Measurements from ENCODE around the gene OTOG.
"Not testable (repeated sequence)": the region's sequence is repeated elsewhere in the genome, so short reads cannot be mapped to it uniquely, and the experiment has no call there.

OTOG gene

DNA sequence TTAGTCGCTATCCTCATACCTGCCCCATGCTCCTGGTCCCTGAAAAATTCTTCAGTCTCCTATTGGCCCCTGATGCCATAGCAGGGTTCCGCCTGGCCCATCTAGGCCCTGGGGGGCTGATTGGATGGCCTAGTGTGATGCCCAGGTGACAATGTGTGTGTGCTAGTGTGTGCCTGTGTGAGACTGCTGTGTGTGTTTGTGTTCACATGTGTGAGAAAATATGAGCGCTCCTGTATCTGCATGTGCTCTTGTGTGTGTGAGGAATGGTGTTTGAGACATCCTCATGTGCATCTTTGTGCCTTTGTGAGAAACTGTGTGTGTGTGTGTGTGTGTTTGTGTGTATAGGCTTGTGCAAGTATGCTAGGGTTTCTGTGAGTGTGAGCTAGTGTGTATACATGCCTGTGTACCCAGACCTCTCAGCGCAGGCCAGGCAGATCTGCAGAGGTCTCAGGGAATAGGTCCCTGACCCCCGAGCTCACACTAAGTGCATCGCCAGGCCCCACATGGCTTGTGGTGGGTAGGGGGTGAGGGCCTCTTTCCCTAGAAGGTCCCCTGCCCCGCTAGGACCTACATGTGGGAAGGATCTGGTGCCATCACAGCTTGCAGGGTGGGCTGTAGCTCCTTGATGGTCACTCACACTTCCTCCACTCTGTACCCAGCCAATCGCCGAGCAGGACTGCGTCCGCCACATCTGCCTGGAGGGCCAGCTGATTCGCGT is 64.6 kb downstream of the OTOG start (continued):
- TF ChIP-seq, protein P1, sequence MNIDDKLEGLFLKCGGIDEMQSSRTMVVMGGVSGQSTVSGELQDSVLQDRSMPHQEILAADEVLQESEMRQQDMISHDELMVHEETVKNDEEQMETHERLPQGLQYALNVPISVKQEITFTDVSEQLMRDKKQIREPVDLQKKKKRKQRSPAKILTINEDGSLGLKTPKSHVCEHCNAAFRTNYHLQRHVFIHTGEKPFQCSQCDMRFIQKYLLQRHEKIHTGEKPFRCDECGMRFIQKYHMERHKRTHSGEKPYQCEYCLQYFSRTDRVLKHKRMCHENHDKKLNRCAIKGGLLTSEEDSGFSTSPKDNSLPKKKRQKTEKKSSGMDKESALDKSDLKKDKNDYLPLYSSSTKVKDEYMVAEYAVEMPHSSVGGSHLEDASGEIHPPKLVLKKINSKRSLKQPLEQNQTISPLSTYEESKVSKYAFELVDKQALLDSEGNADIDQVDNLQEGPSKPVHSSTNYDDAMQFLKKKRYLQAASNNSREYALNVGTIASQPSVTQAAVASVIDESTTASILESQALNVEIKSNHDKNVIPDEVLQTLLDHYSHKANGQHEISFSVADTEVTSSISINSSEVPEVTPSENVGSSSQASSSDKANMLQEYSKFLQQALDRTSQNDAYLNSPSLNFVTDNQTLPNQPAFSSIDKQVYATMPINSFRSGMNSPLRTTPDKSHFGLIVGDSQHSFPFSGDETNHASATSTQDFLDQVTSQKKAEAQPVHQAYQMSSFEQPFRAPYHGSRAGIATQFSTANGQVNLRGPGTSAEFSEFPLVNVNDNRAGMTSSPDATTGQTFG (tag by site-specific recombination; IDR thresholded peaks at IDR 0.05; ENCODE audit: borderline replicate concordance) = no peak
- TF ChIP-seq, protein P2, sequence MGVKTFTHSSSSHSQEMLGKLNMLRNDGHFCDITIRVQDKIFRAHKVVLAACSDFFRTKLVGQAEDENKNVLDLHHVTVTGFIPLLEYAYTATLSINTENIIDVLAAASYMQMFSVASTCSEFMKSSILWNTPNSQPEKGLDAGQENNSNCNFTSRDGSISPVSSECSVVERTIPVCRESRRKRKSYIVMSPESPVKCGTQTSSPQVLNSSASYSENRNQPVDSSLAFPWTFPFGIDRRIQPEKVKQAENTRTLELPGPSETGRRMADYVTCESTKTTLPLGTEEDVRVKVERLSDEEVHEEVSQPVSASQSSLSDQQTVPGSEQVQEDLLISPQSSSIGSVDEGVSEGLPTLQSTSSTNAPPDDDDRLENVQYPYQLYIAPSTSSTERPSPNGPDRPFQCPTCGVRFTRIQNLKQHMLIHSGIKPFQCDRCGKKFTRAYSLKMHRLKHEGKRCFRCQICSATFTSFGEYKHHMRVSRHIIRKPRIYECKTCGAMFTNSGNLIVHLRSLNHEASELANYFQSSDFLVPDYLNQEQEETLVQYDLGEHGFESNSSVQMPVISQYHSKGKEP (tag by site-specific recombination; IDR thresholded peaks at IDR 0.05) = no peak
- no peak for TF ChIP-seq ZNF266 (tag by site-specific recombination; IDR thresholded peaks at IDR 0.05; ENCODE audit: low read depth)
- TF ChIP-seq ZNF571 (tag by site-specific recombination; IDR thresholded peaks at IDR 0.05) = no peak
- no peak for TF ChIP-seq KLF1 (tag by site-specific recombination; IDR thresholded peaks at IDR 0.05)
- TF ChIP-seq ZNF133 (tag by site-specific recombination; IDR thresholded peaks at IDR 0.05) = no peak

DNA sequence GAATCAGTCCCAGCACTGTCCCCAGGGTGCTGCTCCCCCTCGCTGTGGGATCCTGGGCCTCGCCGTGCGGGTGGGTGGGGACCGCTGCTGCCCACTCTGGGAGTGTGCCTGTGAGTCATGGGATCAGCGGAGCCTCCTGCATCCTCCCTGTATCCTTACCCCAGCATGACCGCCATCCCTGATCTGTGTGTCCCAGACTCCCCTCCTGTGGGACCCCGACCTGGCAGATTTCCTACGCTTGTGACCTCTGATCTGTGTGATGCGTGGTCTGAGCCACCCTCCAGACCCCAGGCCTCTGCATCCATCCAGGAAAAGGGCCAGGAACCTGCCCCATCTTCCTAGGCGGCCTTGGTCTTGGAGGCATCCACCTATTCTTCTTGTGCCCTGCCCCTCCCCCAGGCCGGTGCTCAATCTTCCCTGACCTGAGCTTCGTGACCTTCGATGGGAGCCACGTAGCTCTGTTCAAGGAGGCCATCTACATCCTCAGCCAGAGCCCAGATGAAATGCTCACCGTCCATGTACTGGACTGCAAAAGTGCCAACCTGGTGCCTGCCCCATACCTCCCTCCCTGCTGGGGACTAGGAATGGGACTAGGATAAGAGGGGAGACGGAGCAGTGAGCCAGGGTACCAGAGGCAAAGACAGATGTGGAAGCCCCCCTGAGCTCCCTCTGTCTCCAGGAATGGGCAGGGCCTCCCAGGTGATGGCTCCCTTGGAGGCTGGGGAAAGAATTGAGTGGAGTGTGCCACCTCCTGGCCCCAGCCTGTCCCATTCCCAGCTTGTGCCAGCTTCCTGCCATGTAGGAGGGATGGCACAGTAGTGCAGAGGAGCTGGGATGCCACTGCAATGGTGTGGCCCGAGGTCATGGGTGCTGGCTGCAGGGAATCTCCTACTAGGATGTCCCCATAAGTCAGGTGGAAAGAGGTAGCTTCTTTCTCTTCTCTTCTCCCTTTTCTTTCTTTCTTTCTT is 65.4 kb downstream of the OTOG start:
- Histone ChIP-seq H3K27ac (ENCODE audit: extremely low read depth, low read depth, low read length) (no peak overlapping the region), H3K36me3 (ENCODE audit: control insufficient read depth in 2 of 2, insufficient read depth in 1 of 2, low read length in 2 of 2) (no peaks in the 10 kb centered on the region), H3K4me3 (ENCODE audit: low read depth, low read length) (no peak overlapping the region), H3K4me1 (ENCODE audit: control insufficient read depth, insufficient read depth, low read length) (no peaks in the 10 kb centered on the region), H3K9me3 (ENCODE audit: control insufficient read depth, insufficient read depth, low read depth, low read length) (no peaks in the 10 kb centered on the region)
- TF ChIP-seq EGR2 (tag by site-specific recombination; IDR thresholded peaks at IDR 0.05; ENCODE audit: low read depth) = peak; percentile 43; the same call in 1 of the 2 replicates
- peak; percentile 47; the same call in 1 of the 2 replicates for TF ChIP-seq ZFHX2 (tag by site-specific recombination; conservative IDR thresholded peaks at IDR 0.05)
- TF ChIP-seq, protein P3, sequence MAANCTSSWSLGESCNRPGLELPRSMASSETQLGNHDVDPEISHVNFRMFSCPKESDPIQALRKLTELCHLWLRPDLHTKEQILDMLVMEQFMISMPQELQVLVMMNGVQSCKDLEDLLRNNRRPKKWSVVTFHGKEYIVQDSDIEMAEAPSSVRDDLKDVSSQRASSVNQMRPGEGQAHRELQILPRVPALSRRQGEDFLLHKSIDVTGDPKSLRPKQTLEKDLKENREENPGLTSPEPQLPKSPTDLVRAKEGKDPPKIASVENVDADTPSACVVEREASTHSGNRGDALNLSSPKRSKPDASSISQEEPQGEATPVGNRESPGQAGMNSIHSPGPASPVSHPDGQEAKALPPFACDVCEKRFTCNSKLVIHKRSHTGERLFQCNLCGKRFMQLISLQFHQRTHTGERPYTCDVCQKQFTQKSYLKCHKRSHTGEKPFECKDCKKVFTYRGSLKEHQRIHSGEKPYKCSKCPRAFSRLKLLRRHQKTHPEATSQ (tag by site-specific recombination; IDR thresholded peaks at IDR 0.05) = no peak
- CTCF ChIA-PET = no interaction called here
- POLR2A ChIA-PET = no interaction called here

DNA sequence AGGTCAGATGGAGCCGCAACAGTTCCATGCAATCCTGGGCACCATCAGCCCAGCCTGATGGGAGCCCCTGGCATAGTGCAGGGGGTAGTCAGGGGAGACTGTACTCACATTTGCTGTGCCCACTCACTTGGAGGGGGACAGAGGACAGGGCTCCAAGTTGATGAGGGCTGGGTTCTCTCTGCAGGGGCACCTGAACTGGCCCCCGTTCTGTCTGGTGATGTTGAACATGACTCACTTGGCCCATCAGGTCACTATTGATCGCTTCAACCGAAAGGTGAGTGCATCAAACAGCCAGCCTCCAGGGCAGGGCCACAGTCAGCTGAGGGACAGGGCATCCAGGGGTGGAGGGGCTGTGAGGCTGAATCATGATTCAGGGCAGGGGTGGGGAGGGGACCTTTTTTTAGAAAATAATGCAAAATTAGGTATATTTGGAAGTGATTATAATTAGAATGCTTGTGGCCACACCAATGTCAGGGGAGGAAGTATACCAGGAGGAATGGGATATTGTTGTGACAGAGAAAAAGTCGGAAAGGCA is 66.4 kb downstream of the OTOG start:
- no peaks in the 10 kb centered on the region for H3K4me1 ChIP-seq (ENCODE audit: control insufficient read depth, insufficient read depth, low read length)
- CTCF ChIA-PET = no interaction called here

DNA sequence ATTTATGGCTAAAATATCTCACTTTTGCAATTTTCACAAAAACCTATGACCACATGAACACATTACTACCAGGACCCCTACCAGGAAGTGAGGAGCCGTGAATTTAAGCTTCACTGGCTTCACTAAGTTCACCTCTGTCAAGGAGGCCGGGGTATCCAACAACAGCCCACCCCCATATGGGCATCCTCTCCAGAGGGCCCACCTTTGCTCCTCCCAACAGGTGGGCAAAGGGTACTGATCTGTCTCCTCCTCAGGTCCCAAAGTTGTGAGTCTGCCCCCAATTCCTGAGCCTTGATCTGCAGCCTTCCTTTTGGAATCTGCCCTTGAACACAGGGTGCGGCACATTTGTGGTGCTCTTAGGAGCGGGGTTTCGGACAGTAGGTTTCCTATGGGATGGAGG is 66.9 kb downstream of the OTOG start:
- TF ChIP-seq KLF10 (tag by site-specific recombination; IDR thresholded peaks at IDR 0.05) (no peak), ZNF132 (tag by site-specific recombination; IDR thresholded peaks at IDR 0.05; ENCODE audit: borderline replicate concordance) (no peak), HOXD13 (CRISPR knock-in tag; IDR thresholded peaks at IDR 0.05; ENCODE audit: borderline replicate concordance) (no peak), ZBTB21 (tag by site-specific recombination; IDR thresholded peaks at IDR 0.05) (no peak), ZNF175 (tag by site-specific recombination; IDR thresholded peaks at IDR 0.05) (no peak), ZNF248 (tag by site-specific recombination; IDR thresholded peaks at IDR 0.05) (no peak)
- H3K4me1 ChIP-seq (ENCODE audit: control insufficient read depth, insufficient read depth, low read length) = no peaks in the 10 kb centered on the region
- no peaks in the 10 kb centered on the region for H3K9me3 ChIP-seq (ENCODE audit: control insufficient read depth, insufficient read depth, low read depth, low read length)
- CTCF ChIA-PET = interaction anchor here (1.5 kb wide), 1 partner anchor 22 kb away, joined by 3 read pairs; no protein-coding TSS in a partner anchor
- no peak overlapping the region for H3K27ac ChIP-seq (ENCODE audit: extremely low read depth, low read depth, low read length)
- no peaks in the 10 kb centered on the region for H3K36me3 ChIP-seq (ENCODE audit: control insufficient read depth in 2 of 2, insufficient read depth in 1 of 2, low read length in 2 of 2)
- POLR2A ChIA-PET = no interaction called here
- H3K4me3 ChIP-seq (ENCODE audit: low read depth, low read length) = no peak overlapping the region

More for the DNA sequence above, 66.4 kb downstream of the OTOG start:
- POLR2A ChIA-PET = no interaction called here
- Histone ChIP-seq H3K36me3 (ENCODE audit: control insufficient read depth in 2 of 2, insufficient read depth in 1 of 2, low read length in 2 of 2) (no peaks in the 10 kb centered on the region), H3K4me3 (ENCODE audit: low read depth, low read length) (no peak overlapping the region), H3K9me3 (ENCODE audit: control insufficient read depth, insufficient read depth, low read depth, low read length) (no peaks in the 10 kb centered on the region), H3K27ac (ENCODE audit: extremely low read depth, low read depth, low read length) (no peak overlapping the region)
- no peak for TF ChIP-seq ZNF777 (tag by site-specific recombination; IDR thresholded peaks at IDR 0.05; ENCODE audit: borderline replicate concordance)
- TF ChIP-seq ZEB2 (tag by site-specific recombination; IDR thresholded peaks at IDR 0.05) = no peak

DNA sequence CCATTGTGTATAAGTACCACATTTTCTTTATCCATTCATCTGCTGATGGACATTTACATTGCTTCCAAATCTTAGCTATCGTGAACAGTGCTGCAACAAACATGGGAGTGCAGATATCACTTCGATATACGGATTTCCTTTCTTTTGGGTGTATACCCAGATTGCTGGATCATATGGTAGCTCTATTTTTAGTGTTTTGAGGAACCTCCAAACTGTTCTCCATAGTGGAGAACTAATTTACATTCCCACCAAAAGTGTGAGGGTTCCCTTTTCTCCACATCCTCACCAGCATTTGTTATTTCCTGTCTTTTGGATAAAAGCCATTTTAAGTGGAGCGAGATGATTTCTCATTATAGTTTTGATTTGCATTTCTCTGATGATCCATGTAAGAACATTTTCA is 75.7 kb downstream of the OTOG start:
- H3K9me3 ChIP-seq (ENCODE audit: control insufficient read depth, insufficient read depth, low read depth, low read length); POLR2A ChIA-PET; H3K36me3 ChIP-seq (ENCODE audit: control insufficient read depth in 2 of 2, insufficient read depth in 1 of 2, low read length in 2 of 2); H3K4me3 ChIP-seq (ENCODE audit: low read depth, low read length); H3K4me1 ChIP-seq (ENCODE audit: control insufficient read depth, insufficient read depth, low read length); H3K27ac ChIP-seq (ENCODE audit: extremely low read depth, low read depth, low read length); CTCF ChIA-PET: not testable (repeated sequence)

Measured in HEK293 (cell line).